GM21786 (cell line): ENCODE data around the gene GRIP1.
"Not testable (repeated sequence)": the region's sequence is repeated elsewhere in the genome, so short reads cannot be mapped to it uniquely, and the experiment has no call there.

Experiments
- ATAC-seq: cut with Tn5 transposase; IDR thresholded peaks from one replicate; pipeline ENCODE4 v1.9.1; 2021; ENCODE audit not compliant: unreplicated experiment

The GRIP1 gene

DNA sequence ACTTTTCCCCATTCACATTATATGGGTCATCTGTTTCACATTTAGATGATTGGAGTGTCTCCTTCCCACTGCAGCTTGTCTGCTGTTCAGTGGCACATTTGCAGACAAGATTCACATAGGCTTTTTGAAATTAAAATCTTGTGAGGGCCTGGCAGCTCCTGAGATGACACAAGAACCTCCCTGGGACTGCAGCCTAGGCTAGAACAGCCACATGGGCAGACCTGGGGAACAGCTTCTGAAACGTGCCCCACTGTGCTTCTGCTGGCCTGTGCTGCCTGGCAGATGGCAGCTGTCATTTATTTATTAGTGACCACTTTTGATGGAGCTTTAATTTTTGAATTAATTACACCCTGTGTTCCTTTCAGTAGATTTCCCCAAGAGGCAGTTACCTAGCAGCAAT lies 137.4 kb downstream of the GRIP1 start:
- ATAC-seq = no peak

- ATAC-seq = no peak
These were observed 139.4 kb downstream of the GRIP1 start for GRCh38 chr12:66539431-66539830.

GRCh38 chr12:66538970-66539369 lies 139.9 kb downstream of the GRIP1 start:
- no peak for ATAC-seq

- ATAC-seq = no peak
These were observed 141.0 kb downstream of the GRIP1 start for GRCh38 chr12:66537876-66538275.

DNA sequence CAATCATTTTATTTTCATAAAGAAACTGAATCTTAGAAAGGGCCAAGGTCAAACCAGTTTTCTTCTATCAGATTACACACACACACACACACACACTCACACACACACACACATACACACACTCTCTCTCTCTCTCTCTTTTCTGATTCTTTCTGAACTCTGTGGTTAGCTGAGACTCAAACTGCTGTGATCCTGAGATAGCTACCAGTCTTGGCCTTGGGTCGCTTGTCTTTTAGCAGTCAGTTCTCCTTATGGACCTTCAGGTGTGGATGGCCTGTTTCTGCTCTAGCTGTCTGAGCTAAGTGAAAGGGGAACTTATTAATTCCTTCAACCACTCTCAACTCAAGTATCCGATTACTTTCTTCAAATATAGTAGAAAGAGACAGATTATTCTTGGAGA lies 145.1 kb downstream of the GRIP1 start:
- ATAC-seq = no peak

DNA sequence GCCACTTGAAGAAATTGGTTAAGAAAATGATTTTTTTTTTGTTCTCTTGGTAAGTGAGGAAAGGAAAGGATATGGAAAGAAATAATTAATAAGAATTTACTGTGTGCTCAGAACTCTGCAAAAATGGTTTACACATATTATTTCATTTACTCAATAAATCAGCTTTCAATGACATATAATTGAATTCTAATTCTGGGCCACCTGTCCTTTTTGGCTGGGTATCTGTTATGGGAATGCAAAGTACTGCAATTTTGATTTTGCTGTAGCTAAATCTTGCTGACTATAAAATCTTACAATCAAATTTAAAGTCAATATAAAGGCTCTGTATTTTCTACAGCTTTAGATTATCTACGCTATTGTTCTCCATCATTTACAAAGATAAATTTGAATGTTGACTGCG lies 147.1 kb downstream of the GRIP1 start:
- no peak for ATAC-seq

DNA sequence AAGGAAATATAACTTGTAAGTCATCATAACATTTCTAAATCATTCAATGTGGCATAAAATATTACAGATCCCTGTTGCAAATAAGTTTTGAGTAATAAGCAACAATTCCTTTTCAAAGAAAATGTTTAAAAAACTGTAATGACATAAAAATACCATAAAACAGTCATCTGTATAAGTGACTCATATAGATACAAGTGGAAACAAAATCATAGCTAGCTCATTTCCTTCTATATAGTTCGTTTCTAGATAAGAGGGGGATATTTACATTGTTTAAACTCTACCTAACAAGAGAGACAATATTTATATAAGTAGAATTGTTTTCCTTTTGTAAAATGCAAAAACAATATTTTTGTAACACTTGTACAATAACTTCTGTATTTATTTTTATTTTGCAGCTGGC lies 148.9 kb downstream of the GRIP1 start:
- ATAC-seq = no peak

- ATAC-seq = no peak
These were observed 162.3 kb downstream of the GRIP1 start for GRCh38 chr12:66516561-66516960.

DNA sequence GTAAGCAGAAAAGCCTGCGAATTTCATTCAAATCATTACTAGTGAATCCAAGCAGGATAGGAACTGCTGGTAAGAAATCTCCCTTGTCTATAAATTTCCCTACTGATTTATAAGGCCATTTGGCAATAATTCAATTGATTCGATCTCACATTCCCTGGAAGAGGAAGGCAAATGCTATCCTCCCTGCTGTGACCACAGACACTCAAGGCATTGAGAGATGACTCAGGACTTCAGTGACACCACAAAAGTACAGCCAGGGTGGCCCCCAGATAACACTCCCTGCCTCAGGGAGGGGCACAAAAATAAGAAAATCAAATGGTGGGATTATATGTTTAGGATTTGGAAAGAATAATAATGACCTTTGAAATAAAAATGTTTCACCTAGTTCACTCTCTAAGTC lies 162.7 kb downstream of the GRIP1 start:
- ATAC-seq = no peak

GRCh38 chr12:66514581-66514980 lies 164.3 kb downstream of the GRIP1 start:
- no peak for ATAC-seq

GRCh38 chr12:66508025-66508424 lies 170.9 kb downstream of the GRIP1 start:
- ATAC-seq = no peak

GRCh38 chr12:66503746-66504145 lies 175.1 kb downstream of the GRIP1 start:
- ATAC-seq = no peak

- ATAC-seq = no peak
These were observed 176.0 kb downstream of the GRIP1 start for GRCh38 chr12:66502911-66503310.

- ATAC-seq = peak; percentile 87
These were observed 178.0 kb downstream of the GRIP1 start for GRCh38 chr12:66500841-66501240.

- ATAC-seq = no peak
These were observed 178.8 kb downstream of the GRIP1 start for GRCh38 chr12:66500091-66500490.

- ATAC-seq = no peak
These were observed 179.9 kb downstream of the GRIP1 start for GRCh38 chr12:66499000-66499399.

- ATAC-seq = not testable (repeated sequence)
These were observed 180.8 kb downstream of the GRIP1 start for GRCh38 chr12:66498059-66498458.

- no peak for ATAC-seq
These were observed 181.6 kb downstream of the GRIP1 start for GRCh38 chr12:66497008-66497897.

- no peak for ATAC-seq
These were observed 182.3 kb downstream of the GRIP1 start for GRCh38 chr12:66496595-66496994.

DNA sequence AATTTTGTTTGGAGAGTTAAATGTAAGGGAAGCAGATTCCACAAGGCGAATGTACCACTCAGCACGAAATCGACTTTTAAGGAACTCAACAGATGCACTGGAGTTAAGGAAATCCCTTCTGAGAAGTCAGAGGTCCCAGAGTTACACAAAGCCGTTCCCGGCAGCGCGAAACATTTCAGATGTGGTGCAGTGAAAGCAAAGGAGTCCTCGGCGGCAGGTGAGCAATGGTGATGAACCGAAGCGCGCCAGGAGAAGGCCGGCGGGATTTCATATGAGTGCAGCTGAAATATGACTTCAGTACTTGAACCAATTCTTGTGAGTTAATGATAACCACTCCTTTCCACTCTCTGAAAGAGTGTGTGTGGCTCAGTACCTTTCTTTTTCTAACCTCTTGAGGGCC lies 183.2 kb downstream of the GRIP1 start:
- ATAC-seq = no peak

DNA sequence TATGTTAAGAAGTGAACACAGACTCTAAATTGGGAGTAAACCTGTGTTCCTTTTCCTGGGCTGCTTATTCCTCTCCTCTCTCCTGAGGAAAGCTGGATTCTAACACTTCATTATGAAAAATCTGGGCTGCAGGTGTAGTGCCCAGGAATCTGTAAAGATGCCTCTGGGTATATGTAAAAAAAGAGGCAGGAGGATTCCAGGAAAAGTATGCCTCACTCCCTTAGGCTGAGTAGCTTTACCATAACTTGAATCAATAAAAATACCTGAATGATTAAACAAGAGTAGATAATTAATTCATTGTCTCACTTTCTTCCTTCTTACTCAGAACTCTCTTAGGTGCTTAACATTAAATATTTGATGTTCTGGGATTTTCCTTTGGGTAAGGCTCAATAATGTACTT lies 185.1 kb downstream of the GRIP1 start:
- ATAC-seq = no peak

GRCh38 chr12:66491853-66492252 lies 187.0 kb downstream of the GRIP1 start:
- no peak for ATAC-seq
